Type B pancreatic cell (in vitro differentiated cells): Measurements from ENCODE around the gene RFC4. TPM values are rescaled to one million over a fixed set of nuclear protein-coding genes. Genes with fewer than 3 reads are reported as not detected.

ENCODE experiments used
- DNase-seq: peaks from one replicate; pipeline ENCODE4 v3.0.0; 2021; ENCODE audit warnings: mixed read lengths; ENCODE audit not compliant: unreplicated experiment; ENCODE audit errors: extremely low spot score
- H3K27ac Mint-ChIP-seq: 2 replicates; pipeline ENCODE4 v1.8.0; 2021; ENCODE audit warnings: mild to moderate bottlenecking, mixed read lengths
- H3K27me3 Mint-ChIP-seq: 2 replicates; pipeline ENCODE4 v1.8.0; 2021; ENCODE audit warnings: mixed read lengths
- H3K36me3 Mint-ChIP-seq: 2 replicates; pipeline ENCODE4 v1.8.0; 2021; ENCODE audit warnings: mixed read lengths
- H3K4me1 Mint-ChIP-seq: one replicate; pipeline ENCODE4 v1.8.0; 2021; ENCODE audit warnings: mixed read lengths; ENCODE audit not compliant: unreplicated experiment
- H3K4me3 Mint-ChIP-seq: 2 replicates; pipeline ENCODE4 v1.8.0; 2021; ENCODE audit warnings: mild to moderate bottlenecking, mixed read lengths
- H3K9me3 Mint-ChIP-seq: 2 replicates; pipeline ENCODE4 v1.8.0; 2021; ENCODE audit warnings: mixed read lengths
- total RNA-seq: library from RNA; stranded (reverse); gene quantifications from 2 replicates; pipeline ENCODE4 v1.2.1, GENCODE V29; 2021; ENCODE audit warnings: low replicate concordance
- TF ChIP-seq, protein P1 (sequence below): fragments of 200-600 bp; sonication (generic); conservative IDR thresholded peaks from 2 replicates; pipeline ENCODE4 v1.5.0; 2021; ENCODE audit warnings: antibody characterized with exemption, mild to moderate bottlenecking

RFC4 gene
- total RNA-seq, 1 donor from 2014 or later = 64.2 TPM

- Mint-ChIP-seq H3K4me1 (no peaks in the 10 kb centered on the region), H3K36me3 (no peaks in the 10 kb centered on the region), H3K9me3 (no peaks in the 10 kb centered on the region), H3K27me3 (peaks cover 8% of the 10 kb centered on the region), H3K4me3 (peak overlapping the region; percentile 76), H3K27ac (no peak overlapping the region)
- no peak for DNase-seq
- TF ChIP-seq, protein P1, sequence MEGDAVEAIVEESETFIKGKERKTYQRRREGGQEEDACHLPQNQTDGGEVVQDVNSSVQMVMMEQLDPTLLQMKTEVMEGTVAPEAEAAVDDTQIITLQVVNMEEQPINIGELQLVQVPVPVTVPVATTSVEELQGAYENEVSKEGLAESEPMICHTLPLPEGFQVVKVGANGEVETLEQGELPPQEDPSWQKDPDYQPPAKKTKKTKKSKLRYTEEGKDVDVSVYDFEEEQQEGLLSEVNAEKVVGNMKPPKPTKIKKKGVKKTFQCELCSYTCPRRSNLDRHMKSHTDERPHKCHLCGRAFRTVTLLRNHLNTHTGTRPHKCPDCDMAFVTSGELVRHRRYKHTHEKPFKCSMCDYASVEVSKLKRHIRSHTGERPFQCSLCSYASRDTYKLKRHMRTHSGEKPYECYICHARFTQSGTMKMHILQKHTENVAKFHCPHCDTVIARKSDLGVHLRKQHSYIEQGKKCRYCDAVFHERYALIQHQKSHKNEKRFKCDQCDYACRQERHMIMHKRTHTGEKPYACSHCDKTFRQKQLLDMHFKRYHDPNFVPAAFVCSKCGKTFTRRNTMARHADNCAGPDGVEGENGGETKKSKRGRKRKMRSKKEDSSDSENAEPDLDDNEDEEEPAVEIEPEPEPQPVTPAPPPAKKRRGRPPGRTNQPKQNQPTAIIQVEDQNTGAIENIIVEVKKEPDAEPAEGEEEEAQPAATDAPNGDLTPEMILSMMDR = no peak
Measured at GRCh38 chr3:186772281-186772694, 34.0 kb downstream of the RFC4 start.

DNA sequence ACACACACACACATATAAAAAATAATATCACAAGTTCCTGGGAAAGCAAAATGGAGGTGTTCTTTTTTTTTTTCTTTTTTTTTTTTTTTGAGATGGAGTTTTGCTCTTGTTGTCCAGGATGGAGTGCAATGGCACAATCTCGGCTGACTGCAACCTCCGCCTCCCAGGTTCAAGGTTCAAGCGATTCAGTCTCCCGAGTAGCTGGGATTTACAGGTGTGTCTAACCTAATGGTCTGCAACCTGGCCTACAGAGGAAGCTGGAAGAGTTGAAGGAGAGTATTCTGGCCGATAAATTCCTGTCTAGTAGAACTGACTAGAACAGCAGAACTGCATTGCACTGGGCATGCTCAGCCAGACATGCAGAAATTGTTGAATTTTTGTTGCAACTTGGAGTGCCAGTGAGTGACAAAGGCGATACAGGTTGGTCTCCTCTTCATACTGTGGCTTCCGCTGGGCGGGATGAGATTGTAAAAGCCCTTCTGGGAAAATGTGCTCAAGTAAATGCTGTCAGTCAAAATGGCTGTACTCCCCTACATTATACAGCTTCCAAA, 45.3 kb downstream of the RFC4 start:
- Mint-ChIP-seq H3K36me3 (no peaks in the 10 kb centered on the region), H3K4me3 (no peak overlapping the region), H3K27me3 (peaks cover 4% of the 10 kb centered on the region), H3K9me3 (no peaks in the 10 kb centered on the region), H3K4me1 (peaks cover 3% of the 10 kb centered on the region), H3K27ac (peak overlapping the region; percentile 94)
- no peak for DNase-seq
- TF ChIP-seq, protein P1 = no peak

GRCh38 chr3:186760141-186760833, 46.0 kb downstream of the RFC4 start:
- Mint-ChIP-seq H3K36me3 (no peaks in the 10 kb centered on the region), H3K4me3 (peak overlapping the region; percentile 66), H3K27ac (peak overlapping the region; percentile 94), H3K4me1 (peaks cover 3% of the 10 kb centered on the region), H3K27me3 (peaks cover 4% of the 10 kb centered on the region), H3K9me3 (no peaks in the 10 kb centered on the region)
- DNase-seq = no peak
- TF ChIP-seq, protein P1 = no peak

GRCh38 chr3:186759231-186759930, 46.9 kb downstream of the RFC4 start:
- Mint-ChIP-seq H3K9me3 (no peaks in the 10 kb centered on the region), H3K27me3 (peaks cover 4% of the 10 kb centered on the region), H3K4me3 (no peak overlapping the region), H3K4me1 (peaks cover 3% of the 10 kb centered on the region), H3K36me3 (no peaks in the 10 kb centered on the region), H3K27ac (peak overlapping the region; percentile 94)
- no peak for DNase-seq
- TF ChIP-seq, protein P1 = no peak

DNA sequence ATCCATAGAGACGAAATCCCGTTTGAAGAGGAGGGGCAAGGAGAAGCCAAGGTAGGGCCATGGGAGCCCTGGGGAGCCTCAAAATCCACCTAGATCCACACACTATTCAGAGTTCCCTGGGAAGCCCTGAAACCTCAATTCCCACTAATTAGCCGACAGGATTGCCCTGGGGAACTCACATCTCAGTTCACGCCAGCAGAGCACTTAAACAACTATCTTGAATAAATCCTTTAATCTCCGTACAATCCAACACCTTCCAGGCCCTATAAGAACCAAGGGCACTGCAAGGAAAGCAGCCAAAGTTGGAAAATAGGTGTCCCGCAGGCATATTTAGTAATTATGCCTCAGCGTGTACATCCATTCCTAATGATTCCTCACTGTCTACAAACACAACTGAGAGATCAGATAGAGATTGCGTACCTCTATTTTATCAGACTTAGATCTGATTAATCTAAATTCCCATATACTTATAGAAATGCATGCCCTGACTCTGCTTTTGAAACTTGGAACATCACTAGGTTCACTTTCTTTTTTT, 48.5 kb downstream of the RFC4 start:
- no peaks in the 10 kb centered on the region for H3K9me3 Mint-ChIP-seq
- peak overlapping the region; percentile 68 for H3K27ac Mint-ChIP-seq
- H3K4me1 Mint-ChIP-seq = peaks cover 7% of the 10 kb centered on the region
- H3K27me3 Mint-ChIP-seq = peaks cover 9% of the 10 kb centered on the region
- no peak for DNase-seq
- no peak overlapping the region for H3K4me3 Mint-ChIP-seq
- TF ChIP-seq, protein P1 = no peak
- no peaks in the 10 kb centered on the region for H3K36me3 Mint-ChIP-seq
